HUES64 (cell line): ENCODE measurements around the gene CSK.

ENCODE experiments used
- H3K27ac ChIP-seq: 2 replicates; pipeline ENCODE4 v1.7.0; 2013; ENCODE audit warnings: low read depth, low read length, inconsistent platforms
- H3K27me3 ChIP-seq: 2 replicates; pipeline ENCODE4 v1.6.1; 2013; ENCODE audit warnings: mild to moderate bottlenecking, low read length; ENCODE audit not compliant: insufficient read depth
- H3K36me3 ChIP-seq: 2 replicates; pipeline ENCODE4 v1.6.1; 2013; ENCODE audit warnings: mild to moderate bottlenecking, low read length; ENCODE audit not compliant: insufficient read depth
- H3K4me1 ChIP-seq: 2 replicates; pipeline ENCODE4 v1.6.1; 2013; ENCODE audit warnings: mild to moderate bottlenecking, low read length, moderate library complexity; ENCODE audit not compliant: insufficient read depth
- H3K4me3 ChIP-seq: 2 replicates; pipeline ENCODE4 v1.5.1; 2013; ENCODE audit warnings: mild to moderate bottlenecking, low read length, moderate library complexity
- H3K9ac ChIP-seq: 2 replicates; pipeline ENCODE4 v1.6.1; 2013; ENCODE audit warnings: mild to moderate bottlenecking, low read depth, low read length
- H3K9me3 ChIP-seq: 2 replicates; pipeline ENCODE4 v1.6.1; 2013; ENCODE audit warnings: low read depth, low read length; ENCODE audit not compliant: insufficient read depth
- WGBS: fragments of 150-250, 120-280 bp; methylation state at CpG from one replicate; pipeline ENCODE4 v1.1.7; 2013; ENCODE audit warnings: missing lambda C conversion rate; 5-methylcytosine and 5-hydroxymethylcytosine counted together

The CSK gene

DNA sequence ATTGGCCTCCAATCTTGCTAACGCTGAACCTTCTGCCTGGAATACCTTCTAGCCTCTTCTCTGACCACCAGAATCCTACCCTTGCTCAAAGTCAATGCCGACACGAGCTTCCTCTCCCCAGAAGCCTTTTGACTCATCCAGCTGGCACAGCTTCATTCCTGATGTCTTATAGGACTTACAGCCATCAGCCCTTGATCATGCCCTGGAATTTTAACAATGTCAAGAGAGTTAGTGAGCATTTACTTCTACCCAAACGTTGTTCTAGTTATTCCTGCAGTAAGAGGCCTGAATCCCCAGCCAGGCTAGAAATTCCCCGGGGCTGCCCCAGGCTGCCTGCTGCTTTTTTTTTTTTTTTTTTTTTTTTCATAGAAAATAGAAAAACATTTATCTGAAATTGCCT lies 29.3 kb upstream of the CSK start:
- no peaks in the 10 kb centered on the region for H3K36me3 ChIP-seq
- H3K27ac ChIP-seq: no peak overlapping the region
- peaks cover 43% of the 10 kb centered on the region; the same call in 1 of the 2 replicates for H3K27me3 ChIP-seq
- H3K4me1 ChIP-seq: no peaks in the 10 kb centered on the region
- no peaks in the 10 kb centered on the region for H3K9me3 ChIP-seq
- 76% methylated on average over 4 of the region's 5 CpGs for WGBS
- H3K9ac ChIP-seq: no peak overlapping the region
- H3K4me3 ChIP-seq: no peak overlapping the region

DNA sequence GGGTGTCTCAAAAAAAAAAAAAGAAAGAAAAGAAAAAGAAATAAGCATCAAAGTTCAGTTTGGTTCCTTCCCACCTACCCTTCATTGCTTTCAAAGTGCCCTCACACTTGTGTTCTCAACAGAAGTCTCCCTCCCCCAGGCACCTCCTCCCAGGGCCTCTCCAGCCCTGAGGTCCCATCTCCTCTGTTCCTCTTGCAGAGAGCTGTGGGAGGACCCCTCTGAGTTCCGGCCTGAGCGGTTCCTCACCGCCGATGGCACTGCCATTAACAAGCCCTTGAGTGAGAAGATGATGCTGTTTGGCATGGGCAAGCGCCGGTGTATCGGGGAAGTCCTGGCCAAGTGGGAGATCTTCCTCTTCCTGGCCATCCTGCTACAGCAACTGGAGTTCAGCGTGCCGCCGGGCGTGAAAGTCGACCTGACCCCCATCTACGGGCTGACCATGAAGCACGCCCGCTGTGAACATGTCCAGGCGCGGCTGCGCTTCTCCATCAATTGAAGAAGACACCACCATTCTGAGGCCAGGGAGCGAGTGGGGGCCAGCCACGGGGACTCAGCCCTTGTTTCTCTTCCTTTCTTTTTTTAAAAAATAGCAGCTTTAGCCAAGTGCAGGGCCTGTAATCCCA lies 27.2 kb upstream of the CSK start:
- H3K27me3 ChIP-seq: peaks cover 29% of the 10 kb centered on the region; the same call in 1 of the 2 replicates
- no peak overlapping the region for H3K4me3 ChIP-seq
- H3K9me3 ChIP-seq: no peaks in the 10 kb centered on the region
- no peak overlapping the region for H3K27ac ChIP-seq
- no peaks in the 10 kb centered on the region for H3K36me3 ChIP-seq
- H3K4me1 ChIP-seq: no peaks in the 10 kb centered on the region
- no peak overlapping the region for H3K9ac ChIP-seq
- WGBS: 93% methylated on average over 20 of the region's 20 CpGs

DNA sequence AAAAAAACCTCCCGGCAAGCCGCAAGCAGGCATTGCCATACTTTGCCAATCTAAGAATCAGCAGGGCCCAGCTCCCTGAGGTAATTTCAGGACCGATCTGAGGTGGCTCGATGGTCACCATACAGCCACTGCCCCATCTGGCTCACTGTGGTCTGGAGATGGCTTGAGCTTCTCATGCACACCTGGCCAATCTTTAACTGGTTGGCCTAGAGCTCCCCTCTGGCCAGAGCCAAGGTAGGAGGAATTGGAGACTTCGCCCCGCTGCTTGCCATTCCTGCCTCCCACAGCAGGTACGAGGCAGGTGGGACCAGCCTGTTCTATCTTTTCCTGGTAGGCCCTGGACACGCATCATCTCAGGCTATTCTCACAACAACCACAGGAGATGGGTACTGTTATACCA lies 23.1 kb upstream of the CSK start:
- Histone ChIP-seq H3K27ac (no peak overlapping the region), H3K4me1 (no peaks in the 10 kb centered on the region), H3K36me3 (no peaks in the 10 kb centered on the region), H3K4me3 (no peak overlapping the region), H3K9ac (no peak overlapping the region), H3K27me3 (no peaks in the 10 kb centered on the region; the same call in 1 of the 2 replicates), H3K9me3 (no peaks in the 10 kb centered on the region)
- WGBS: 94% methylated on average over 8 of the region's 8 CpGs

DNA sequence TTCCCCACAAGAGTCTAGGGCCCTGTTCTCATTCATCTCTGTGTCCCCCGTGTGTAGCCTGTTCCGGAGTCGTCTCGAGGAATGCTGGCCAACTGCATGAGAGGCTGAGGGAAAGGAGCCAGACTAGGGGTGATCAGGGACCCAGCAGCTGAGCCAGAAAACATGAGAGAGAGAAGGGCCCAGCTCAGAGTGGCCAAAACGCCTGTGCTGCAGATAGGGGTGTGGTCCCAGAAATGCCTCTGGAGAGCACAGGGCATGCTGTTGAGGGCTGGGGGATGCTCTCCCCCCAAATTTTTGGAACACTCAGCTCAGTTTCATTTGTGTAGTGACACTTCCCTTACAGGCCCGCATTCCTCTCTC lies 19.1 kb upstream of the CSK start:
- Histone ChIP-seq H3K27ac (peak overlapping the region; percentile 54; the same call in 1 of the 2 replicates), H3K4me3 (no peak overlapping the region), H3K9ac (no peak overlapping the region), H3K36me3 (no peaks in the 10 kb centered on the region), H3K27me3 (no peaks in the 10 kb centered on the region; the same call in 1 of the 2 replicates), H3K9me3 (no peaks in the 10 kb centered on the region), H3K4me1 (no peaks in the 10 kb centered on the region)
- 71% methylated on average over 6 of the region's 6 CpGs for WGBS

DNA sequence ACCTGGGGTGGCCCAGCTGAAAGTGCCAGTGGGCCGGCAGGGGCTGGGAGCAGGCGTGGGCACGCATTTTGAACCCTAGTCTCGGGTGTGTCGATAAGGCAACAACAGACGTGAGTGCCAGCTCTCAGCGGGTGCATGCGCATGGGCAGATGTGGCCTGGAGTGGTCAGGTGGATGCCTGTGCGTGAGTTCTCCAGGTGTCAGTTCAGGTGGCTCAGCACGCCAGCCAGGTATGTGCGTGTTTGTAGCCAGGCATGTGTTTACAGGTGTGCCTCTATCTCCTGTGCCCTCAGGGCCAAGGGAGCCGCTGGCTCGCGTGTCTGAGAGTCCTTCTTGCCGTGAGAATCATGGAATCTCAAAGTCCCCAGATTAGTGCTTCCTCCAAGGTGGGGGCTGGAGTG lies 18.5 kb upstream of the CSK start:
- Histone ChIP-seq H3K4me1 (no peaks in the 10 kb centered on the region), H3K9ac (no peak overlapping the region), H3K36me3 (no peaks in the 10 kb centered on the region), H3K27ac (peak overlapping the region; percentile 54; the same call in 1 of the 2 replicates), H3K4me3 (no peak overlapping the region), H3K27me3 (no peaks in the 10 kb centered on the region; the same call in 1 of the 2 replicates), H3K9me3 (no peaks in the 10 kb centered on the region)
- 88% methylated on average over 15 of the region's 15 CpGs for WGBS

DNA sequence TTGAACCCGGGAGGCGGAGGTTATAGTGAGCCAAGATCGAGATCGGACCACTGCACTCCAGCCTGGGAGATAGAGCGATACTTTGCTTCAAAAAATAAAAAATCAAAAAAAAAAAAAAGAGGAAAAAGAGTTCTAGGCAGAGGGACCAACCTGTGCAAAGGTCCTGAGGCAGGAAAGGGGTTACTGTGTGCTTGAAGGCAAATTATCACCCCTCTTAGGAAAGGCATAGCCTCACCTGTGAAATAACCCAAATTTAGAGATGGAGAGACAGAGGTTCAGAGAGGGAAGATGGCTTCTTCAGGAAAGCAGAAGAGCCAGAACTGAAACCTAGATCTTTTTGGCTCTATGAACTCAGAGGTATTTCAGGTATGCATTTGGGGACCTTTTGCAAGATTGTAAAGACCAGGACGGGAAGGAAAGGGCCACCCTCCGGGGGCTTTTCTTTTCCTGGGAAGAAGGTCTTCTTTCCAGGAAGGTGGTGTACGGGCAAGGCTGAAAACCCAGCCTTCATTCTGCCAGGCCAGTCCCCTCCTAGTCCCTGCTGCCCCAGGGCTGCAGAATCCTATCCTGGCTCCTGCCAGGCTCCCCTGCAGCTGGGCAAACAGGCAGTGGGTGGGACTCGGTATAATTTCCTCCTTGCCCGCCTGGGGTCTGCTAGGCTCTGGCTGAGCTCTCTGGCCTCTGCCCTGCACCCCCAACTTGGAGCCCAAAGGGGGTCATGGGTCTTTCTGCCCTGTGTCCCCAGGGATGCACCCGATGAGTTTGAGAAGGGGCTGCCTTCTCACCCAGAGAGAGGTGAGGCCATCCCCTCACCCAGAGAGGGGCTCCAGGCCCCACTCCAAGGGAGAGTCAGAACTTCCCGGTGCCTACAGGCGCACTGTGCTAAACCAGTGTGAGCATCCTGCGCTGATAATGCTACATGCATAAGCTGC lies 14.4 kb upstream of the CSK start:
- Histone ChIP-seq H3K9ac (0 out of 2 replicates have a peak overlapping the region, but pooled peaks have one; percentile 9), H3K9me3 (no peaks in the 10 kb centered on the region), H3K36me3 (no peaks in the 10 kb centered on the region), H3K27ac (no peak overlapping the region), H3K4me3 (no peak overlapping the region), H3K27me3 (peaks cover 4% of the 10 kb centered on the region; the same call in 1 of the 2 replicates), H3K4me1 (no peaks in the 10 kb centered on the region)
- WGBS: 87% methylated on average over 13 of the region's 14 CpGs

DNA sequence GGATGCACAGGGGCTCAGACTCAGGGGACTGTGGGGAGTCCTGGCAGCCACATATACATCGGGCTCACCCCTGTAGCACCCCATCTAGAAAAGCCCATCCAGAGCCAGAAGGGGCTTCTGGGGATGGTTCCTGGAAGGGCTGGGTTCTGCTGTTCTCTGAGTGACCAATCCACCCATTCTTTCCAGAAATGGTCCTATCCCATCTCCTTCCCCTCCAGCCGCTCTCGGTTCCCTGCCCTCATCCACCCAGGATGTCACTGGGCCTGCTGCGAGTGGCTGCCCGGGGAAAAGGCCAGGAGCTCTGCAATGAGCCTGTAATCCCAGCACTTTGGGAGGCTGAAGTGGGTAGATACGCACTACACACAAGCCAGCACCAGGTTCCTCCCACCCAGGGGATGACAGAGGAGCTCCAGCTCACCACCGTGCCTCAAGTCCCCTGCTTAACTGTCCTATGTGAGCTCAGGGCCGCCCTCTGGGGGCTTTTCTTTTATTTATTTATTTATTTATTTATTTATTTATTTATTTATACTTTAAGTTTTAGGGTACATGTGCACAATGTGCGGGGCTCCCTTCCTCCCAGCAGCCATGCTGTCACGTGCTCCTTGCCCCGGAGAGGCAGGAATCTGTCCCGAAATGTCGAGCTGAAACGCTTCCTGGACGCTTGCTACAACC lies 13.6 kb upstream of the CSK start:
- peaks cover 4% of the 10 kb centered on the region; the same call in 1 of the 2 replicates for H3K27me3 ChIP-seq
- no peaks in the 10 kb centered on the region for H3K36me3 ChIP-seq
- H3K27ac ChIP-seq: no peak overlapping the region
- H3K9ac ChIP-seq: 0 out of 2 replicates have a peak overlapping the region, but pooled peaks have one; percentile 9
- peaks cover 4% of the 10 kb centered on the region; the same call in 1 of the 2 replicates for H3K4me1 ChIP-seq
- no peaks in the 10 kb centered on the region for H3K9me3 ChIP-seq
- H3K4me3 ChIP-seq: peak overlapping the region; percentile 29
- WGBS: 55% methylated on average over 14 of the region's 15 CpGs

DNA sequence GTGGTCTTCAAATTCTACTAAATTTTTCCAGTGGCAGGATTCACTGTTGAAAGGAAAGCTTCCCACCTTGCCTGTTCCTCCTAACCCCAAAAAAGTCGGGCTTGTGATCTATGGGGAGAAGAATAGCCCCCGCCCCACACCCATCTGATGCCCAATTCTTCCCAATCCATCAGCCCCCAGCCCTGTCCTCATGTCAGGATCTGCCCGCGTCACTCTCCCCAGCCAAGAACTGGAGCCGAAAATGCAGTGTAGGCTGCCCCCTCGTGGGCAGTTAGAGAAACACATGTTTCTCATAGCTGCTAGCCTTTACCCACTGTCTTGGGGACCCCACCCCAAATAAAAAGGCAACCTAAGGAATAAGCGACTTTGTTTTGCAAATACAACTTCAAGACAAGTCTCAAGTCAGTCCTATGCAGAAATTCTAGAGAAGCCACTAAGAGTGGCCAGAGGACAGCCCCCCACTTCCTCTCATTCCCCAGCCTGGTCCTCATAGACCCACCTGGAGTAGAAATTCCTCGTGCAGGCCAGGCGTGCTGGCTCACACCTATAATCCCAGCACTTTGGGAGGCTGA lies 13.0 kb upstream of the CSK start:
- Histone ChIP-seq H3K36me3 (no peaks in the 10 kb centered on the region), H3K9me3 (no peaks in the 10 kb centered on the region), H3K4me1 (peaks cover 10% of the 10 kb centered on the region), H3K27me3 (peaks cover 4% of the 10 kb centered on the region; the same call in 1 of the 2 replicates), H3K27ac (no peak overlapping the region), H3K9ac (no peak overlapping the region), H3K4me3 (peak overlapping the region; percentile 29)
- WGBS: 13% methylated on average over 9 of the region's 9 CpGs

DNA sequence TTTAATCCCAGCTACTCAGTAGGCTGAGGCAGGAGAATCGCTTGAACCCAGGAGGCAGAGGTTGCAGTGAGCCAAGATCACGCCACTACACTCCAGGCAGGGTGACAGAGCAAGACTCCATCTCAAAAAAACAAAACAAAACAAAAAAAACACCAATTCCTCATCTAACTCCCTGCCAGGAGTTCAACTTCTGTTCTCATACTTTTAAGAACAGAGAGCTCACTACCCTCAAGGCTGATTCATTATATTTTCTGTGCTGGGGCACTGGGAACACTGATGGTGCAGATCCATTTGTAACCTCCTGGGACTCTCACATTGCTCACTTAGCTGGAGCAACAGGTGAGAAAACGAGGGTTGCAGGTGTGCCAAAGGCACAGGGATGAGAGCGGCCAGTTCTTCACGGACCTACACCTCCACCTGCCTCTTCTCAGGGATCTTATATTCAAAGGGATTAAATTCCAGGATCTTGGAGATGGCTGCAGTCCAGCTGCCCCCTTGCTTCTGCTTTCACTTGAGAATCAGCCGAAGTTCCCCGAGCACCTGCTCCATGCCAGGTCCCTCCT lies 12.3 kb upstream of the CSK start:
- no peak overlapping the region for H3K9ac ChIP-seq
- peaks cover 12% of the 10 kb centered on the region for H3K4me1 ChIP-seq
- H3K27ac ChIP-seq: no peak overlapping the region
- no peak overlapping the region for H3K4me3 ChIP-seq
- 87% methylated on average over 7 of the region's 7 CpGs for WGBS
- H3K9me3 ChIP-seq: no peaks in the 10 kb centered on the region
- peaks cover 4% of the 10 kb centered on the region; the same call in 1 of the 2 replicates for H3K27me3 ChIP-seq
- no peaks in the 10 kb centered on the region for H3K36me3 ChIP-seq

DNA sequence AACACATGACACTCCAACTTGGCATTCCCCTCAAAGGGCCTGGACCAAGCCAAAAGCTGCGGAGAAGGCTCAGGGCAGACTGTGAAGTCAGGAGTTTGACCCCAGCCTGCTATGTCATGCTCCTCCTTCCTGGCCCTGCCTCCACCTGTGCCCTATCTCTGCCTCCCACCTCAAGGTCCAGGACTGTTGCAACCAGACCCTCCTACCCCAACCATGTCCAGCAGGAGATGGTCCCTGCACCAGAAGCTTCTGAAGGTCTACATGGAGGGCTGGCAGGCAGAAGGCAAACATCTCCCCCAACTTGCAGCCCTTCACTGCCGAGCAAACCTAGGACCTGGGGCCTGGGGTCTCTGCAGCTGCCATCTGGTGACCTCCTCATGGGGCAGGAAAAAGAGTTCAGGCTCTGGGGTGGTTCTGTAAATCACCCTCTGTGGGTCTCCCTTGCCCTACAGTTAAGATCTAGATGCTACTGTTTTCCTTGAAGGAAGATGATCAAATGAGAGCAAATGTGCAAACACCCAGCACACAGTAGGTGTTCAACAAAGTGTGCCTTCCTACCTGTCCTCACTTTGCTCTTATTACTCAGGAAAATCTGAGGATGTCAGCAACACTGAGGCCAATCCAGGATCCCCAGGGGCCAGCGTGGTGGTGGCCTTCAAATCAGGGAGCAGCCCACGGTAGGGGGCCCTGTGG lies 11.5 kb upstream of the CSK start:
- Histone ChIP-seq H3K4me3 (no peak overlapping the region), H3K36me3 (no peaks in the 10 kb centered on the region), H3K9me3 (no peaks in the 10 kb centered on the region), H3K27me3 (peaks cover 4% of the 10 kb centered on the region; the same call in 1 of the 2 replicates), H3K27ac (no peak overlapping the region), H3K4me1 (peaks cover 12% of the 10 kb centered on the region), H3K9ac (no peak overlapping the region)
- 67% methylated on average over 4 of the region's 4 CpGs for WGBS
